C4-2B (cell line): Measurements from ENCODE around the gene ARRDC3.
"Not testable (repeated sequence)": the region's sequence is repeated elsewhere in the genome, so short reads cannot be mapped to it uniquely, and the experiment has no call there.

Experiments used
- H3K27ac ChIP-seq: fragments of 450-650 bp; 2 replicates; pipeline ENCODE4 v1.5.1; 2017
- ZFX ChIP-seq: fragments of 450-650 bp; IDR thresholded peaks from 2 replicates; pipeline ENCODE4 v1.6.1; 2017
- TF ChIP-seq, protein P1 (sequence below): fragments of 450-650 bp; conservative IDR thresholded peaks from 2 replicates; pipeline ENCODE4 v1.5.1; 2017; ENCODE audit warnings: mild to moderate bottlenecking

Gene ARRDC3

DNA sequence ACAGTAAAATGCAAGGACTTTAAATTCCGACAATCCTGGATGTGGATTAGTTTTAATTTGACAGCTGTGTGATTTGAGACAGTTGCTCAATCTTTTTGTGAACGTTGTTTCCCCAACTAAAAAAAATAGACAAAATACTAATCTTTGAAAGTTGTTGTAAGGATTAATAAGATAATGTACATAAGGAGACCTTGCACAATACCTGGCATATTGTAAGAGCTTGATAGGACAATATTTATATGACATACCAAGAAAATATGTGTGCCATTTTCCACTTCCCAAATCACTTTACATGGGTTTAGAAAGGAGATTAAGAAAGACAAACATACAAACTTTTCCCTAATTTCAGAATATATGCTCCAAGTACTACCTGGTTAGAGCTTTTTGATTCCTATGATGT is 25.3 kb downstream of the ARRDC3 start:
- no peak for TF ChIP-seq ZFX
- TF ChIP-seq, protein P1, sequence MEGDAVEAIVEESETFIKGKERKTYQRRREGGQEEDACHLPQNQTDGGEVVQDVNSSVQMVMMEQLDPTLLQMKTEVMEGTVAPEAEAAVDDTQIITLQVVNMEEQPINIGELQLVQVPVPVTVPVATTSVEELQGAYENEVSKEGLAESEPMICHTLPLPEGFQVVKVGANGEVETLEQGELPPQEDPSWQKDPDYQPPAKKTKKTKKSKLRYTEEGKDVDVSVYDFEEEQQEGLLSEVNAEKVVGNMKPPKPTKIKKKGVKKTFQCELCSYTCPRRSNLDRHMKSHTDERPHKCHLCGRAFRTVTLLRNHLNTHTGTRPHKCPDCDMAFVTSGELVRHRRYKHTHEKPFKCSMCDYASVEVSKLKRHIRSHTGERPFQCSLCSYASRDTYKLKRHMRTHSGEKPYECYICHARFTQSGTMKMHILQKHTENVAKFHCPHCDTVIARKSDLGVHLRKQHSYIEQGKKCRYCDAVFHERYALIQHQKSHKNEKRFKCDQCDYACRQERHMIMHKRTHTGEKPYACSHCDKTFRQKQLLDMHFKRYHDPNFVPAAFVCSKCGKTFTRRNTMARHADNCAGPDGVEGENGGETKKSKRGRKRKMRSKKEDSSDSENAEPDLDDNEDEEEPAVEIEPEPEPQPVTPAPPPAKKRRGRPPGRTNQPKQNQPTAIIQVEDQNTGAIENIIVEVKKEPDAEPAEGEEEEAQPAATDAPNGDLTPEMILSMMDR, result no peak
- no peak overlapping the region for H3K27ac ChIP-seq

DNA sequence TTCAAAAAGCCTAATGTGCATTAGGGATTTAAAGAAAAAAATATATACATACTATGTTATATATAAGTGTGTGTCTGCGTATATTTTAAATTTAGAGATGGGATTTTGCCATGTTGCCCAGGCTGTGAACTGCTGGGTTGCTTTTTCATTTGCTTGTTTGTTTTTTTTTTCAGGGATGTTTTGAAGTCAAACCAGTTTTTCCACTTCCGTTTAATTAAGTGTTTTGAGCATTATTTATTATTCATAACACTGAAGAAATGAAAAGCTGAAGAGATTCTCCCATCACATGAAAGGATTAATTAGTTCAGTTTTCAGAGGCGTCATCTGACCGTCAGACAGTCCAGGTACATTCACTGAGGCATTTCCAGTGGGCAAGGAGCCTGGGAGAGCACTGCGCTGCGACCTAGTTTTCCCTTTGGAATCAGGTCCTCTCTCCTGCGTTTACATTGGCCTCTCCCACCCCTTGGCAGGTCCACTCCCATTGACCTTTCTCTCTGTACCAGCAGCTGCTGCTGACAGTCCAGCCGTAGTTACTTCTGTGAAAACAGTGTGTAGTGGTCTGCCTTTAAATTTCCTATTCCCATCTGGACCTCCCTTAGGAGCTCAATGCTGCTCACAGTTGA is 26.0 kb downstream of the ARRDC3 start:
- H3K27ac ChIP-seq, result peak overlapping the region; percentile 21; the same call in 1 of the 2 replicates
- TF ChIP-seq ZFX, result no peak
- TF ChIP-seq, protein P1, result no peak

DNA sequence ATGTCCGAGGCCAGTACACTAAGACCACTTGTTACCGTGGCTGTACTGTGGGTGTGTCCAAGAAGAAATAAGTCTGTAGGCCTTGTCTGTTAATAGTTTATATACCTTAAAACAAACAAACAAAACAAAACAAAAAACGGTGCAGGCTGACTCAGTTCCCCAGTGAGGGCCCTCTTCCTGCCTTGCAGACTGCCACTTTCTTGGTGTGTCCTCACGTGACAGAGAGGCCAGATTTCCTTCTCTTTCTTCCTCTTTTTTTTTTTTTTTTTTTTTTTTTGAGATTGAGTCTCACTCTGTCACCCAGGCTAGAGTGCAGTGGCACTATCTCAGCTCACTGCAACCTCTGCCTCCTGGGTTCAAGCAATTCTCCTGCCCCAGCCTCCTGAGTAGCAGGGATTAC is 28.2 kb downstream of the ARRDC3 start:
- not testable (repeated sequence) for H3K27ac ChIP-seq

DNA sequence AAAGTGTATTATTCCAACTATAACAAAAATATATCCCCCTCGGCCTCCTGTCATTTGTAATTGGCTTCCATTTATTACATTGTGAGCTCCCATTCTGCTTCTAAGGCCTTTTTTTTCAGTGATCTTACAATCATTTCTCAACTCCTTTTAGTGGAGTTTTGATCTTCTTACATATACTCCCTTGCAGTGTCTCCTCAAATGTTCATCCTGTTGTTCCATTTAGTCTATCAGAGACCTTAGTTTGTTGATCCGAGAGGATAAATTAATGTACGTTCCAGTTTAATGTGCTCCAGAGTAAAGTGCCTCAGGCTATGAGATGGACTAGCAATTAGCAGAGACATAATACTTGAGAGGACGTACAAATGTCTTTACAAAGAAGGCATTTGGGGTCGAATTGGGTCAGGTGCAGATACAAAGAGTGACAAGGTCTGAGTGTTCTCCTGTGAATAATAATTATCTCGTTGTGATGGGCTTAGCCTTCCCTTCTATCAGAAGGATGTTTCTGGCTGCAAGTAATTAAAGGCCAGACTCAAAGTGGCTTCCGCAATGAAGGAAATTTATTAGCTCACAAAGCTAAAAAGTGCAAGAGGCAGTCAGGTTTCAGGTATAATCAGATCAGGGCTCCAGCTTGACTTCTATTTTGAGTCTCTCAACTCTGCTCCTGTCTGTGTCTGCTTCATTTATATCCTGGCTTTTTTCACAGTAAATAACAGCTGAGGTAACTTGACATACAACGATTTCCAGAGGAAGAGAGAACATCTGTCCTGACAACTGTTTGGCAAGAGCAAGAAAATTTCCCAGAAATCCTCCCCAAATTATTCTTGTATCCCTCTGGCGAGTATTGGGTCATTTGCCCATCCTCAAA is 30.1 kb downstream of the ARRDC3 start:
- H3K27ac ChIP-seq, result no peak overlapping the region
- TF ChIP-seq, protein P1, result no peak
- TF ChIP-seq ZFX, result no peak

DNA sequence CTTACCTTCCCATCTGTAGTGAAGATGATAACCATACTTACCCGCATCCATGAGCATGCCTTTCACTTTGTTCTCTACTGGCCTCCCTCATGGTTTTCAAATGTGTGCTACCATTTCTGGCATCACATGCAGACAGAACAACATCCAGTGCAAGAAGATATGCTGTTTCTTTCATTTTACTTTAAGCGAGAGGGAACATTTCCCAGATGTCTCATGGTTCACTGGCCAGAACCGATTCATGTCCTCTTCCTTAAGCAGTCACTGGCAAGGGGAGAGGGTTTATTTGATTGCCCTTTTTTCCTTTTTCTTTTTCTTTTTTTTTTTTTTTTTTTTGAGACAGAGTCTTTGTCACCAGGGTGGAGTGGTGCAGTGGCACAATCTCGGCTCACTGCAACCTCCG is 37.7 kb downstream of the ARRDC3 start:
- no peak overlapping the region for H3K27ac ChIP-seq
- no peak for TF ChIP-seq ZFX
- TF ChIP-seq, protein P1, result no peak

DNA sequence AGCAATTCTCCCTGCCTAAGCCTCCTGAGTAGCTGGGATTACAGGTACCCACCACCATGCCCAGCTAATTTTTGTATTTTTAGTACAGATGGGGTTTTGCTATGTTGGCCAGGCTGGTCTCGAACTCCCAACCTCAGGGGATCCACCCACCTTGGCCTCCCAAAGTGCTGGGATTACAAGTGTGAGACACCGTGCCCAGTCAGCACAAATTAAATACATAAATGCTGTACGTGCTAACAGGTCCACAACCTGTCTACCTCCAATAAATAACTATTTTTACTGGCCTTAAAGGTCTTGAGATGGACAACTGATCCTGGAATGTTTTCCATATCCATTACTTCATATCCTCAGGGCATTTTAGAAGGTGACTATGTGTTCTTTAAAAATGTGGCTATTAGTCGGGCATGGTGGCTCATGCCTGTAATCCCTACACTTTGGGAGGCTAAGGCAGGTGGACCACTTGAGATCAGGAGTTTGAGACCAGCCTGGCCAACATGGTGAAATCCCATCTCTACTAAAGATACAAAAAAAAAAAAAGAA is 38.4 kb downstream of the ARRDC3 start:
- H3K27ac ChIP-seq, result not testable (repeated sequence)

DNA sequence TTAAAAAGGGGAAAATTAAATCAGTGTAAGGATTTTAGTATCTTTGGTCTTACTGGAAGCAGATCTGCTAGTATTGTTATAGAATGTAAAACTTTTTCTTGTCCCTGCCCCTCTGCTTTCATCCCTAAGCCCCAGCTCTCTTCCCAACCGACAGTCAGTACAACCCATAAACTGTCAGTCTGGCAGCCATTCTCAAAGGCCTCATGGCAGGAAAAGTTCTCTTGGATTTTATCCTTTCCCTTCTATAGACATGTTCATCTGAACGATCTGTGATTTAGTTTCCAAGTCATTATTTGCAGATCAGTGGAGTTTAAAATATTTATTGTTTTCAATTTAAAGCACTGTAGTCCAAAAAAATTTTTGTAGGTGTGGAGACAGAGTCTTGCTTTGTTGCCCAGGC is 39.2 kb downstream of the ARRDC3 start:
- H3K27ac ChIP-seq, result no peak overlapping the region

DNA sequence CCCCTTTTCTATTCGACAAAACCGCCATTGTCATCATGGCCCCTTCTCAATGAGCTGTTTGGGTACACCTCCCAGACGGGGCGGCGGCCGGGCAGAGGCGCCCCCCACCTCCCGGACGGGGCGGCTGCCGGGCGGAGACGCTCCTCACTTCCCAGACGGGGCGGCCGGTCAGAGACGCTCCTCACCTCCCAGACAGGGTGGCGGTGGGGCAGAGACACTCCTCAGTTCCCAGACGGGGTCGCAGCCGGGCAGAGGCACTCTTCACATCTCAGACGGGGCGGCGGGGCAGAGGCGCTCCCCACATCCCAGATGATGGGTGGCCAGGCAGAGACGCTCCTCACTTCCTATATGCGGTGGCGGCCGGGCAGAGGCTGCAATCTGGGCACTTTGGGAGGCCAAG is 40.2 kb downstream of the ARRDC3 start:
- H3K27ac ChIP-seq, result not testable (repeated sequence)

More for the DNA sequence above, 39.2 kb downstream of the ARRDC3 start:
- no peak for TF ChIP-seq ZFX
- TF ChIP-seq, protein P1, result no peak

DNA sequence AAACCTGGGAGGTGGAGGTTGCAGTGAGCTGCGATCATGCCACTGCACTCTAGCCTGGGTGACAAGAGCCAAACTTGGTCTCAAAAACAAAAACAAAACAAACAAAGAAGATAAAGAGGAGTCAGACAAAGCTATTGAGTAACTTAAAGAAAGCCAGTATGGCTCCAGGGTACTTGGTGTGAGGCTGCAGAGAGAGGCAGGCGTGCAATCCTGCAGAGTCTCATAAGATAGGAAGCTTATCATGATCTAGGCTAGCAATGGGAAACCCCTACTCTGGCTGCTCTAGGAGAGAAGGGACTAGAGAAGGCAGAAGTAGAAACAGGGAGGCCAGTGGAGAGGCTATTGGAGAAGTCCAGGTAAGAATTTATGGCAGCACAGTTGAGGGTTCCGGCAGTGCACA is 42.0 kb downstream of the ARRDC3 start:
- H3K27ac ChIP-seq, result no peak overlapping the region
- TF ChIP-seq, protein P1, result no peak
- TF ChIP-seq ZFX, result no peak
